MM.1S (cell line): ENCODE data around the gene LOC128125822.

Source experiments
- EZH2 ChIP-seq: fragments of 300-600 bp; sonication (generic); optimal IDR thresholded peaks from 2 replicates; pipeline ENCODE3; 2017; ENCODE audit warnings: low read depth, mild to moderate bottlenecking, antibody characterized with exemption, low read length, mixed read lengths
- EZH2phosphoT487 ChIP-seq: fragments of 300-600 bp; sonication (generic); IDR thresholded peaks from 2 replicates; pipeline ENCODE4 v1.6.1; 2018; ENCODE audit warnings: antibody characterized with exemption, low read length
- TF ChIP-seq, protein P1 (sequence below): fragments of 300-600 bp; sonication (generic); IDR thresholded peaks from 2 replicates; pipeline ENCODE4 v1.5.1; 2016; ENCODE audit warnings: antibody characterized with exemption, low read length, mixed read lengths

- TF ChIP-seq EZH2: no peak
- TF ChIP-seq, protein P1, sequence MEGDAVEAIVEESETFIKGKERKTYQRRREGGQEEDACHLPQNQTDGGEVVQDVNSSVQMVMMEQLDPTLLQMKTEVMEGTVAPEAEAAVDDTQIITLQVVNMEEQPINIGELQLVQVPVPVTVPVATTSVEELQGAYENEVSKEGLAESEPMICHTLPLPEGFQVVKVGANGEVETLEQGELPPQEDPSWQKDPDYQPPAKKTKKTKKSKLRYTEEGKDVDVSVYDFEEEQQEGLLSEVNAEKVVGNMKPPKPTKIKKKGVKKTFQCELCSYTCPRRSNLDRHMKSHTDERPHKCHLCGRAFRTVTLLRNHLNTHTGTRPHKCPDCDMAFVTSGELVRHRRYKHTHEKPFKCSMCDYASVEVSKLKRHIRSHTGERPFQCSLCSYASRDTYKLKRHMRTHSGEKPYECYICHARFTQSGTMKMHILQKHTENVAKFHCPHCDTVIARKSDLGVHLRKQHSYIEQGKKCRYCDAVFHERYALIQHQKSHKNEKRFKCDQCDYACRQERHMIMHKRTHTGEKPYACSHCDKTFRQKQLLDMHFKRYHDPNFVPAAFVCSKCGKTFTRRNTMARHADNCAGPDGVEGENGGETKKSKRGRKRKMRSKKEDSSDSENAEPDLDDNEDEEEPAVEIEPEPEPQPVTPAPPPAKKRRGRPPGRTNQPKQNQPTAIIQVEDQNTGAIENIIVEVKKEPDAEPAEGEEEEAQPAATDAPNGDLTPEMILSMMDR: no peak
- no peak for TF ChIP-seq EZH2phosphoT487
Measured at GRCh38 chr6:63584125-63584514, 11.8 kb downstream of the LOC128125822 start.
